Measurements from ENCODE around the gene ZBED2. TPM values are rescaled to one million over a fixed set of nuclear protein-coding genes. Genes with fewer than 3 reads are reported as not detected.

ZBED2 gene
- total and polyA plus RNA-seq, 2 donors (not counting 3 experiments of a cell fraction or from before 2014, with no cell fraction given) = not detected

- TF ChIP-seq POLR2A (IDR thresholded peaks at IDR 0.05; ENCODE audit: low read depth, low read length) = no peak
- no peak for TF ChIP-seq POLR2AphosphoS5 (IDR thresholded peaks at IDR 0.05; ENCODE audit: insufficient read depth, low read depth, low read length)
- no peak for TF ChIP-seq CTCF (IDR thresholded peaks at IDR 0.05; ENCODE audit: extremely low read depth in 1 of 2, insufficient read depth in 1 of 2, low read depth in 1 of 2, low read length in 2 of 2)
- TF ChIP-seq JUN (IDR thresholded peaks at IDR 0.05; ENCODE audit: borderline replicate concordance, insufficient read depth, insufficient read length, low read depth) = no peak
- TF ChIP-seq GATA2 (IDR thresholded peaks at IDR 0.05; ENCODE audit: insufficient read depth, insufficient read length, low read depth, low read length) = no peak
- no peak for TF ChIP-seq FOS (IDR thresholded peaks at IDR 0.05; ENCODE audit: borderline replicate concordance, insufficient read depth, low read length)
- no peak for TF ChIP-seq MAX (IDR thresholded peaks at IDR 0.05; ENCODE audit: insufficient read depth, insufficient read length)
- TF ChIP-seq EZH2 (IDR thresholded peaks at IDR 0.05; ENCODE audit: borderline replicate concordance, low read depth, low read length, severe bottlenecking) = no peak
- TF ChIP-seq MYC (IDR thresholded peaks at IDR 0.05; ENCODE audit: low read depth, low read length) = no peak
- Histone ChIP-seq H2AFZ (ENCODE audit: low read depth, low read length) (no peak overlapping the region), H3K9me3 (replicated peaks; ENCODE audit: control insufficient read depth, insufficient read depth, low read length) (no peaks in the 10 kb centered on the region), H3K36me3 (ENCODE audit: control insufficient read depth in 2 of 2, extremely low read depth in 1 of 2, insufficient read depth in 2 of 2, low read length in 2 of 2) (no peaks in the 10 kb centered on the region), H3K9ac (replicated peaks; ENCODE audit: extremely low read depth, insufficient read depth, low read length) (no peak overlapping the region), H3K79me2 (ENCODE audit: control insufficient read depth, insufficient read depth, low read length) (no peaks in the 10 kb centered on the region), H3K4me3 (replicated peaks in 1 of 3; ENCODE audit: insufficient read depth in 1 of 3, low read depth in 1 of 3, low read length in 3 of 3) (no peak overlapping the region), H4K20me1 (replicated peaks; ENCODE audit: control insufficient read depth, extremely low read depth, insufficient read depth, low read length) (no peaks in the 10 kb centered on the region), H3K4me2 (ENCODE audit: insufficient read depth, low read length) (no peak overlapping the region), H3K9me1 (replicated peaks; ENCODE audit: control insufficient read depth, extremely low read depth, insufficient read depth, low read length) (no peaks in the 10 kb centered on the region), H3K4me1 (ENCODE audit: control insufficient read depth, extremely low read depth, insufficient read depth, low read length) (no peaks in the 10 kb centered on the region), H3K27ac (ENCODE audit: insufficient read depth, low read depth, low read length) (no peak overlapping the region), H3K27me3 (ENCODE audit: control insufficient read depth in 2 of 2, insufficient read depth in 2 of 2, low read length in 2 of 2) (peaks cover 2 to 6% of the 10 kb centered on the region in 2 experiments)
- BruUV-seq (replicated peaks) = no TSS peak
- FAIRE-seq (no peak), DNase-seq (ENCODE audit: low read depth, low spot score) (no peak)
- intact Hi-C loops (cut with micrococcal nuclease) (no loop called here), dilution Hi-C loops (cut with MboI; ENCODE audit: extremely low pct_ligation_motif_present, low sequenced_read_pairs) (no loop called here)
- POLR2A ChIA-PET = no interaction called here
- CTCF ChIA-PET = no interaction called here
These were observed 6.7 kb upstream of the ZBED2 start for GRCh38 chr3:111601810-111602209.

Measured in endothelial cell of umbilical vein (primary cell).